Vagina (tissue), 2 donors: ENCODE measurements around the gene DOCK7.

Experiments used
- POLR2AphosphoS5 ChIP-seq, 2 donors: sonication (generic); formaldehyde crosslinking; IDR thresholded peaks; one replicate each; pipeline ENCODE4 v1.9.0; 2017; ENCODE audit warnings: antibody characterized with exemption in 2 of 2, mild to moderate bottlenecking in 2 of 2, low read depth in 1 of 2; ENCODE audit not compliant: insufficient read depth in 1 of 2
- TF ChIP-seq, protein P1 (sequence below), 3 experiments: fragments of 450-650 bp in 2 of 3; fragments of 200-600 bp in 1 of 3; sonication (generic) in 1 of 3; IDR thresholded peaks; one replicate each; pipeline ENCODE4 v1.5.1; 2017 to 2019; ENCODE audit warnings: antibody characterized with exemption in 3 of 3, mild to moderate bottlenecking in 2 of 3, moderate library complexity in 2 of 3

GRCh38 chr1:62448221-62448933 lies 239.8 kb downstream of the DOCK7 start:
- TF ChIP-seq, protein P1, sequence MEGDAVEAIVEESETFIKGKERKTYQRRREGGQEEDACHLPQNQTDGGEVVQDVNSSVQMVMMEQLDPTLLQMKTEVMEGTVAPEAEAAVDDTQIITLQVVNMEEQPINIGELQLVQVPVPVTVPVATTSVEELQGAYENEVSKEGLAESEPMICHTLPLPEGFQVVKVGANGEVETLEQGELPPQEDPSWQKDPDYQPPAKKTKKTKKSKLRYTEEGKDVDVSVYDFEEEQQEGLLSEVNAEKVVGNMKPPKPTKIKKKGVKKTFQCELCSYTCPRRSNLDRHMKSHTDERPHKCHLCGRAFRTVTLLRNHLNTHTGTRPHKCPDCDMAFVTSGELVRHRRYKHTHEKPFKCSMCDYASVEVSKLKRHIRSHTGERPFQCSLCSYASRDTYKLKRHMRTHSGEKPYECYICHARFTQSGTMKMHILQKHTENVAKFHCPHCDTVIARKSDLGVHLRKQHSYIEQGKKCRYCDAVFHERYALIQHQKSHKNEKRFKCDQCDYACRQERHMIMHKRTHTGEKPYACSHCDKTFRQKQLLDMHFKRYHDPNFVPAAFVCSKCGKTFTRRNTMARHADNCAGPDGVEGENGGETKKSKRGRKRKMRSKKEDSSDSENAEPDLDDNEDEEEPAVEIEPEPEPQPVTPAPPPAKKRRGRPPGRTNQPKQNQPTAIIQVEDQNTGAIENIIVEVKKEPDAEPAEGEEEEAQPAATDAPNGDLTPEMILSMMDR (IDR thresholded peaks at IDR 0.05) = no peak
- no peak for TF ChIP-seq POLR2AphosphoS5 (IDR thresholded peaks at IDR 0.05; ENCODE audit: insufficient read depth in 1 of 2, low read depth in 1 of 2)
